ENCODE data around the gene DOK6. TPM values are rescaled to one million over a fixed set of nuclear protein-coding genes. Genes with fewer than 3 reads are reported as not detected.

DOK6 gene
- total and polyA plus RNA-seq, 2 of the 13 experiments (the other 11 are each of a cell fraction or from before 2014, with no cell fraction given), result 17.0 to 17.2 TPM

DNA sequence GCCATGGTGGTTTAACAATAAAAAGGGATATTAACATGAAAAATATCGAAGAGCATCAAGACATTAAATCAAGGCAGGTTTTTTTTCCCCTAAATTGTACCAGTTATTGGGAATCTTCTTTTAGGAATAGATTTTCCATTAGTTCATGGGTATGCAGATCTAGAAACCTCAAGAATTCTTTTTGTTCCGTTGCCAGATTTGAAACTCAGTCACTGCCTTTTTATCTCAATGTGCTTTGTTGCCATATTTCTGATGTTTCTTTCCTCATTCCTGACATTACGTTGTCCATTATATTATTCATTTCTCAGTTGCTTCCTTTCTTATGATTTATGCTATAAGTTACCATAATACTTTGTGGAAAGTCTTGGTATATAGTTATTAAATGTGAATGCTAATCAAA, 384.8 kb downstream of the DOK6 start (continued):
- TF ChIP-seq, protein P1, sequence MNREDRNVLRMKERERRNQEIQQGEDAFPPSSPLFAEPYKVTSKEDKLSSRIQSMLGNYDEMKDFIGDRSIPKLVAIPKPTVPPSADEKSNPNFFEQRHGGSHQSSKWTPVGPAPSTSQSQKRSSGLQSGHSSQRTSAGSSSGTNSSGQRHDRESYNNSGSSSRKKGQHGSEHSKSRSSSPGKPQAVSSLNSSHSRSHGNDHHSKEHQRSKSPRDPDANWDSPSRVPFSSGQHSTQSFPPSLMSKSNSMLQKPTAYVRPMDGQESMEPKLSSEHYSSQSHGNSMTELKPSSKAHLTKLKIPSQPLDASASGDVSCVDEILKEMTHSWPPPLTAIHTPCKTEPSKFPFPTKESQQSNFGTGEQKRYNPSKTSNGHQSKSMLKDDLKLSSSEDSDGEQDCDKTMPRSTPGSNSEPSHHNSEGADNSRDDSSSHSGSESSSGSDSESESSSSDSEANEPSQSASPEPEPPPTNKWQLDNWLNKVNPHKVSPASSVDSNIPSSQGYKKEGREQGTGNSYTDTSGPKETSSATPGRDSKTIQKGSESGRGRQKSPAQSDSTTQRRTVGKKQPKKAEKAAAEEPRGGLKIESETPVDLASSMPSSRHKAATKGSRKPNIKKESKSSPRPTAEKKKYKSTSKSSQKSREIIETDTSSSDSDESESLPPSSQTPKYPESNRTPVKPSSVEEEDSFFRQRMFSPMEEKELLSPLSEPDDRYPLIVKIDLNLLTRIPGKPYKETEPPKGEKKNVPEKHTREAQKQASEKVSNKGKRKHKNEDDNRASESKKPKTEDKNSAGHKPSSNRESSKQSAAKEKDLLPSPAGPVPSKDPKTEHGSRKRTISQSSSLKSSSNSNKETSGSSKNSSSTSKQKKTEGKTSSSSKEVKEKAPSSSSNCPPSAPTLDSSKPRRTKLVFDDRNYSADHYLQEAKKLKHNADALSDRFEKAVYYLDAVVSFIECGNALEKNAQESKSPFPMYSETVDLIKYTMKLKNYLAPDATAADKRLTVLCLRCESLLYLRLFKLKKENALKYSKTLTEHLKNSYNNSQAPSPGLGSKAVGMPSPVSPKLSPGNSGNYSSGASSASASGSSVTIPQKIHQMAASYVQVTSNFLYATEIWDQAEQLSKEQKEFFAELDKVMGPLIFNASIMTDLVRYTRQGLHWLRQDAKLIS (CRISPR knock-in tag; IDR thresholded peaks at IDR 0.05), result no peak
- TF ChIP-seq, protein P2, sequence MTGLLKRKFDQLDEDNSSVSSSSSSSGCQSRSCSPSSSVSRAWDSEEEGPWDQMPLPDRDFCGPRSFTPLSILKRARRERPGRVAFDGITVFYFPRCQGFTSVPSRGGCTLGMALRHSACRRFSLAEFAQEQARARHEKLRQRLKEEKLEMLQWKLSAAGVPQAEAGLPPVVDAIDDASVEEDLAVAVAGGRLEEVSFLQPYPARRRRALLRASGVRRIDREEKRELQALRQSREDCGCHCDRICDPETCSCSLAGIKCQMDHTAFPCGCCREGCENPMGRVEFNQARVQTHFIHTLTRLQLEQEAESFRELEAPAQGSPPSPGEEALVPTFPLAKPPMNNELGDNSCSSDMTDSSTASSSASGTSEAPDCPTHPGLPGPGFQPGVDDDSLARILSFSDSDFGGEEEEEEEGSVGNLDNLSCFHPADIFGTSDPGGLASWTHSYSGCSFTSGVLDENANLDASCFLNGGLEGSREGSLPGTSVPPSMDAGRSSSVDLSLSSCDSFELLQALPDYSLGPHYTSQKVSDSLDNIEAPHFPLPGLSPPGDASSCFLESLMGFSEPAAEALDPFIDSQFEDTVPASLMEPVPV (CRISPR knock-in tag; IDR thresholded peaks at IDR 0.05), result no peak

DNA sequence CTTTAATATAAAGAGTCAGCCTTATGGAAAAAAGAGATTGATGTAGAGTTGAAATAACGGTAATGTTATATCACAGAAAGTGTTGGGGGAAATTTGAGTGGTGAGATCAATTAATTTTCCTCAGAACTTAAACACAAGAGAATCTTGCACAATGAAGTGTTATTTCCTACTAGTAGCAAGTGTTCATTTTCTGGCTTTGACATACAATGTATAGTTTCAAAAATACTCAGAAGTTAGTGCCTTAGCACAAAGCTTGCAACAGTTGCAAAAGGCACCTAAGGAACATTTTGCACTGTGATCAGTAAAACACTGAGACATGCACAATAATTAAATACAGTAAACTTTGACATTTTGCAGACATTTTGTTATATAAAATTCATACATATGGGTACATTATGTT, 385.7 kb downstream of the DOK6 start:
- no peak for DNase-seq (ENCODE audit: low spot score)
- Histone ChIP-seq H2AFZ (ENCODE audit: low read length) (no peak overlapping the region), H3K79me2 (ENCODE audit: insufficient read depth, low read length) (no peaks in the 10 kb centered on the region), H3K27ac (ENCODE audit: extremely low read length, insufficient read depth, low read length) (no peak overlapping the region), H3K27me3 (ENCODE audit: control insufficient read depth in 1 of 2, insufficient read depth in 2 of 2, low read length in 2 of 2) (no peaks in the 10 kb centered on the region), H3K4me3 (replicated peaks in 1 of 3; ENCODE audit: insufficient read depth in 1 of 3, low read depth in 2 of 3, low read length in 3 of 3) (no peak overlapping the region), H3K9me3 (ENCODE audit: low read length) (peaks cover under 1% of the 10 kb centered on the region; the same call in 1 of the 2 replicates), H3K4me2 (ENCODE audit: low read depth, low read length) (no peak overlapping the region), H4K20me1 (ENCODE audit: insufficient read depth, low read length) (no peaks in the 10 kb centered on the region), H3K36me3 (replicated peaks in 1 of 2; ENCODE audit: control insufficient read depth in 1 of 2, insufficient read depth in 2 of 2, low read length in 2 of 2) (no peaks in the 10 kb centered on the region), H3K4me1 (ENCODE audit: insufficient read depth, low read length) (peaks cover 40% of the 10 kb centered on the region), H3K9ac (ENCODE audit: insufficient read depth, low read depth, low read length) (no peak overlapping the region)
- ChIA-PET POLR2A (no interaction called here), CTCF (ENCODE audit: low intra/inter-chr PET ratio, low total read pairs) (no interaction called here)
- intact Hi-C loops (cut with micrococcal nuclease; ENCODE audit: unreplicated experiment) (no loop called here), in situ Hi-C loops (cut with HindIII; ENCODE audit: extremely low pct_ligation_motif_present, low pct_unique_long_range_greater_than_20kb) (loop anchor here (5.0 kb wide), 1 partner anchor 34 kb away; no protein-coding TSS in a partner anchor)
- WGBS (ENCODE audit: low lambda C conversion rate), result 100% methylated on average over 1 of the region's 1 CpG
- no TSS peak for BruUV-seq (replicated peaks)
- ATAC-seq, result no peak
- FAIRE-seq, result no peak
- TF ChIP-seq SMAD9 (CRISPR knock-in tag; IDR thresholded peaks at IDR 0.05) (no peak), ZNF235 (CRISPR knock-in tag; IDR thresholded peaks at IDR 0.05; ENCODE audit: borderline replicate concordance) (no peak), ZNF670 (CRISPR knock-in tag; IDR thresholded peaks at IDR 0.05; ENCODE audit: borderline replicate concordance) (no peak), NR1H2 (CRISPR knock-in tag; IDR thresholded peaks at IDR 0.05; ENCODE audit: borderline replicate concordance, low read depth) (no peak)
- TF ChIP-seq, protein P3, sequence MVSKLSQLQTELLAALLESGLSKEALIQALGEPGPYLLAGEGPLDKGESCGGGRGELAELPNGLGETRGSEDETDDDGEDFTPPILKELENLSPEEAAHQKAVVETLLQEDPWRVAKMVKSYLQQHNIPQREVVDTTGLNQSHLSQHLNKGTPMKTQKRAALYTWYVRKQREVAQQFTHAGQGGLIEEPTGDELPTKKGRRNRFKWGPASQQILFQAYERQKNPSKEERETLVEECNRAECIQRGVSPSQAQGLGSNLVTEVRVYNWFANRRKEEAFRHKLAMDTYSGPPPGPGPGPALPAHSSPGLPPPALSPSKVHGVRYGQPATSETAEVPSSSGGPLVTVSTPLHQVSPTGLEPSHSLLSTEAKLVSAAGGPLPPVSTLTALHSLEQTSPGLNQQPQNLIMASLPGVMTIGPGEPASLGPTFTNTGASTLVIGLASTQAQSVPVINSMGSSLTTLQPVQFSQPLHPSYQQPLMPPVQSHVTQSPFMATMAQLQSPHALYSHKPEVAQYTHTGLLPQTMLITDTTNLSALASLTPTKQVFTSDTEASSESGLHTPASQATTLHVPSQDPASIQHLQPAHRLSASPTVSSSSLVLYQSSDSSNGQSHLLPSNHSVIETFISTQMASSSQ (IDR thresholded peaks at IDR 0.05; ENCODE audit: low read depth), result no peak
- TF ChIP-seq, protein P3 (CRISPR knock-in tag; IDR thresholded peaks at IDR 0.05; ENCODE audit: borderline replicate concordance), result no peak
